DOHH2 (cell line): ENCODE measurements around the gene MYO18B.

Experiments used
- H3F3A ChIP-seq: fragments of 200-600 bp; sonication (generic), shearing (Covaris generic); 2 replicates; pipeline ENCODE4 v1.6.0; 2016; ENCODE audit warnings: antibody characterized with exemption, mild to moderate bottlenecking; ENCODE audit not compliant: control insufficient read depth, insufficient read depth
- H3K27ac ChIP-seq: fragments of 200-600 bp; sonication (generic); 2 replicates; pipeline ENCODE4 v1.5.1; 2014; ENCODE audit warnings: low read depth, mild to moderate bottlenecking, low read length, moderate library complexity
- H3K27me3 ChIP-seq: fragments of 200-600 bp; sonication (generic); 2 replicates; pipeline ENCODE4 v1.6.1; 2014; ENCODE audit warnings: mild to moderate bottlenecking, low read length, mixed read lengths; ENCODE audit not compliant: control insufficient read depth
- H3K36me3 ChIP-seq: fragments of 200-600 bp; sonication (generic); 2 replicates; pipeline ENCODE4 v1.6.1; 2014; ENCODE audit warnings: mild to moderate bottlenecking, low read length, moderate library complexity, mixed read lengths; ENCODE audit not compliant: control insufficient read depth
- H3K4me1 ChIP-seq: fragments of 200-600 bp; sonication (generic); 2 replicates; pipeline ENCODE4 v1.6.1; 2014; ENCODE audit warnings: mild to moderate bottlenecking, low read length, mixed read lengths; ENCODE audit not compliant: control insufficient read depth
- H3K4me2 ChIP-seq: fragments of 200-600 bp; sonication (generic); 2 replicates; pipeline ENCODE4 v1.6.0; 2014; ENCODE audit warnings: mild to moderate bottlenecking, low read length, moderate library complexity
- H3K4me3 ChIP-seq: fragments of 200-600 bp; sonication (generic); 2 replicates; pipeline ENCODE4 v1.5.1; 2014; ENCODE audit warnings: mild to moderate bottlenecking, low read length, mixed read lengths
- H3K79me2 ChIP-seq: fragments of 200-600 bp; sonication (generic); 2 replicates; pipeline ENCODE4 v1.6.1; 2014; ENCODE audit warnings: mild to moderate bottlenecking, low read length, mixed read lengths; ENCODE audit not compliant: control insufficient read depth
- H3K9me2 ChIP-seq: fragments of 200-600 bp; sonication (generic); replicated peaks from 2 replicates; pipeline ENCODE4 v1.6.1; 2014; ENCODE audit warnings: mild to moderate bottlenecking, low read length, mixed read lengths; ENCODE audit not compliant: control insufficient read depth
- H3K9me3 ChIP-seq: fragments of 200-600 bp; sonication (generic); 2 replicates; pipeline ENCODE4 v1.6.1; 2014; ENCODE audit warnings: antibody characterized with exemption, low read length, mixed read lengths; ENCODE audit not compliant: control insufficient read depth, insufficient read depth
- H4K20me1 ChIP-seq: fragments of 200-600 bp; sonication (generic); 2 replicates; pipeline ENCODE4 v1.6.0; 2014; ENCODE audit warnings: low read depth, mild to moderate bottlenecking, antibody characterized with exemption, low read length, moderate library complexity; ENCODE audit not compliant: control insufficient read depth, insufficient read depth
- EZH2phosphoT487 ChIP-seq: fragments of 200-600 bp; sonication (generic); IDR thresholded peaks from 2 replicates; pipeline ENCODE4 v1.6.1; 2017; ENCODE audit warnings: borderline replicate concordance, mild to moderate bottlenecking, antibody characterized with exemption, low read length, moderate library complexity, mixed read lengths
- TF ChIP-seq, protein P1 (sequence below): fragments of 200-600 bp; sonication (generic); IDR thresholded peaks from one replicate; pipeline ENCODE4 v1.5.1; 2014; ENCODE audit warnings: antibody characterized with exemption, mild to moderate bottlenecking, low read depth, low read length; ENCODE audit not compliant: poor library complexity, severe bottlenecking

Gene MYO18B

DNA sequence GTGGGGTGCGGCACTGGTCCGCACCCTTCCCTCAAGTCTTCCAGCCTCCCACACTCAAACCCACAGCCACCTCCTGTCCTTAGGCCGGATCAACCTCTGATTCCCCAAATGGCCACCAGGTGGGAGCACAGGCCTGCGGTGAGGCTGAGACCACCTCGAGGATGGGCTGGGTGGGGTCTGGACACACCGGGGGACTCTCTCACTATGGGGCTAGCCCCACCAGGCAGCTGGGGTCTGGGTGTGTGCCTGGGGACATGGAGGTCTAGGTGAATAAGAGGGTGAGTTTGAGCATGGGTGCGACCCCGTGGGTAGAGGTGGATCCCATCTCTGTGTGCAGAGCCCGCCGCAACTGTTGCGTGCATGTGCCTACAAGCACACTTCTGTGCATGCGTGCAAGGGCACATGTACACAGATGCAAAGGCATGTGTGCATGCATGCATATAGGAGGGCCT lies 32.6 kb downstream of the MYO18B start:
- Histone ChIP-seq H3K79me2 (no peaks in the 10 kb centered on the region), H3K9me2 (no peaks in the 10 kb centered on the region), H3K4me1 (no peaks in the 10 kb centered on the region), H3K27ac (no peak overlapping the region), H3K36me3 (no peaks in the 10 kb centered on the region), H4K20me1 (no peaks in the 10 kb centered on the region), H3K27me3 (no peaks in the 10 kb centered on the region), H3F3A (no peaks in the 10 kb centered on the region), H3K9me3 (no peaks in the 10 kb centered on the region), H3K4me3 (no peak overlapping the region), H3K4me2 (no peak overlapping the region)
- TF ChIP-seq, protein P1, sequence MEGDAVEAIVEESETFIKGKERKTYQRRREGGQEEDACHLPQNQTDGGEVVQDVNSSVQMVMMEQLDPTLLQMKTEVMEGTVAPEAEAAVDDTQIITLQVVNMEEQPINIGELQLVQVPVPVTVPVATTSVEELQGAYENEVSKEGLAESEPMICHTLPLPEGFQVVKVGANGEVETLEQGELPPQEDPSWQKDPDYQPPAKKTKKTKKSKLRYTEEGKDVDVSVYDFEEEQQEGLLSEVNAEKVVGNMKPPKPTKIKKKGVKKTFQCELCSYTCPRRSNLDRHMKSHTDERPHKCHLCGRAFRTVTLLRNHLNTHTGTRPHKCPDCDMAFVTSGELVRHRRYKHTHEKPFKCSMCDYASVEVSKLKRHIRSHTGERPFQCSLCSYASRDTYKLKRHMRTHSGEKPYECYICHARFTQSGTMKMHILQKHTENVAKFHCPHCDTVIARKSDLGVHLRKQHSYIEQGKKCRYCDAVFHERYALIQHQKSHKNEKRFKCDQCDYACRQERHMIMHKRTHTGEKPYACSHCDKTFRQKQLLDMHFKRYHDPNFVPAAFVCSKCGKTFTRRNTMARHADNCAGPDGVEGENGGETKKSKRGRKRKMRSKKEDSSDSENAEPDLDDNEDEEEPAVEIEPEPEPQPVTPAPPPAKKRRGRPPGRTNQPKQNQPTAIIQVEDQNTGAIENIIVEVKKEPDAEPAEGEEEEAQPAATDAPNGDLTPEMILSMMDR: peak; percentile 58
- no peak for TF ChIP-seq EZH2phosphoT487

DNA sequence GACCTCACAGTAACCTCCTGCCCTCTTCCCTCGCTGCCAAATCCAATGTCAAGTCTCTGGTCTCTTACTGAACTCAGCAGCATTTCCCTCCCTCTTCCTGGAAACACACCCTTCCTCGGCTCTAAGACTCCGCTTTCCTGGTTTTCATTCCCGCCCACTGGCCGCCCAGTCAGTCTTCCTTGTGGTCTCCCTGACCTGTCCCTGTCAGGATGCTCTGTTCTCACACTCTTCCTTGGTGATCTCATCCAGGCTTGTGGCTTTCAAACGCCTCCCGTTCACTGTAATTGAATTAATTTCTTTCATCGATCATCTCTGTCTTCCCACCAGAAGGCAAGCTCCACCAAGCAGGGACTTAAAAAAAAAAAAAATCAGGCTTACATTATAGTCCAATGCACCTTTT lies 33.5 kb downstream of the MYO18B start:
- TF ChIP-seq, protein P1: no peak
- TF ChIP-seq EZH2phosphoT487: no peak
- Histone ChIP-seq H3K4me3 (no peak overlapping the region), H3K36me3 (no peaks in the 10 kb centered on the region), H3F3A (no peaks in the 10 kb centered on the region), H3K9me3 (no peaks in the 10 kb centered on the region), H3K9me2 (no peaks in the 10 kb centered on the region), H4K20me1 (no peaks in the 10 kb centered on the region), H3K4me1 (no peaks in the 10 kb centered on the region), H3K4me2 (no peak overlapping the region), H3K27me3 (no peaks in the 10 kb centered on the region), H3K27ac (no peak overlapping the region), H3K79me2 (no peaks in the 10 kb centered on the region)

DNA sequence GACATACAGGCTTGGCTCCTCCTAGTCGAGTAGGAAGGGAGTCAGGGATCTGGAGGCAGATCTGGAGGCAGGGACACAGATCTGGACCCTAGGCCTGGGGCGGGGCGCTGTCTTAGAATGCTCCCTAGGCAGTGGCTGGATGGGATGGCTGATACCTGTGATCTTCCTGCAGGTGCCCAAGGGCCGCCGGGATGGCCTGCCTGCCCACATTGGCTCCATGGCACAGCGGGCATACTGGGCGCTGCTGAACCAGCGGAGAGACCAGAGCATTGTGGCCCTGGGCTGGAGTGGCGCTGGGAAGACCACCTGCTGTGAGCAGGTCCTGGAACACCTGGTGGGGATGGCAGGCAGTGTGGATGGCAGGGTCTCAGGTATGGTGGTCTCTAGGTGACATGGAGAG lies 35.4 kb downstream of the MYO18B start:
- H3K27ac ChIP-seq: no peak overlapping the region
- H3K36me3 ChIP-seq: no peaks in the 10 kb centered on the region
- no peak overlapping the region for H3K4me2 ChIP-seq
- no peak for TF ChIP-seq EZH2phosphoT487
- TF ChIP-seq, protein P1: no peak
- H3K79me2 ChIP-seq: no peaks in the 10 kb centered on the region
- H3K9me3 ChIP-seq: no peaks in the 10 kb centered on the region
- H3K4me3 ChIP-seq: no peak overlapping the region
- H3K9me2 ChIP-seq: no peaks in the 10 kb centered on the region
- no peaks in the 10 kb centered on the region for H3F3A ChIP-seq
- no peaks in the 10 kb centered on the region for H3K4me1 ChIP-seq
- no peaks in the 10 kb centered on the region for H3K27me3 ChIP-seq
- H4K20me1 ChIP-seq: no peaks in the 10 kb centered on the region
